Right lobe of liver (tissue), 4 donors: Measurements from ENCODE around the gene AMZ1.

Experiments used
- POLR2A ChIP-seq: fragments of 450-650 bp; IDR thresholded peaks from one replicate; pipeline ENCODE4 v1.6.1; 2017; ENCODE audit warnings: antibody characterized with exemption, mild to moderate bottlenecking
- TF ChIP-seq, protein P1 (sequence below), 4 donors: fragments of 200-600 bp in 3 of 4; fragments of 450-650 bp in 1 of 4; IDR thresholded peaks; one replicate each; pipeline versions ENCODE4 v1.5.1 to v1.8.0; 2016 to 2022; ENCODE audit warnings: antibody characterized with exemption in 4 of 4, mild to moderate bottlenecking in 2 of 4
- donor health status: DM: no; HTN: no; CAD: no.
- donor health status: DM: no; HTN: no; CAD: no.
- donor health status: DM: no; HTN: yes; CAD: no.

GRCh38 chr7:2732959-2733584 lies 45.1 kb downstream of the AMZ1 start:
- no peak for TF ChIP-seq POLR2A
- TF ChIP-seq, protein P1, sequence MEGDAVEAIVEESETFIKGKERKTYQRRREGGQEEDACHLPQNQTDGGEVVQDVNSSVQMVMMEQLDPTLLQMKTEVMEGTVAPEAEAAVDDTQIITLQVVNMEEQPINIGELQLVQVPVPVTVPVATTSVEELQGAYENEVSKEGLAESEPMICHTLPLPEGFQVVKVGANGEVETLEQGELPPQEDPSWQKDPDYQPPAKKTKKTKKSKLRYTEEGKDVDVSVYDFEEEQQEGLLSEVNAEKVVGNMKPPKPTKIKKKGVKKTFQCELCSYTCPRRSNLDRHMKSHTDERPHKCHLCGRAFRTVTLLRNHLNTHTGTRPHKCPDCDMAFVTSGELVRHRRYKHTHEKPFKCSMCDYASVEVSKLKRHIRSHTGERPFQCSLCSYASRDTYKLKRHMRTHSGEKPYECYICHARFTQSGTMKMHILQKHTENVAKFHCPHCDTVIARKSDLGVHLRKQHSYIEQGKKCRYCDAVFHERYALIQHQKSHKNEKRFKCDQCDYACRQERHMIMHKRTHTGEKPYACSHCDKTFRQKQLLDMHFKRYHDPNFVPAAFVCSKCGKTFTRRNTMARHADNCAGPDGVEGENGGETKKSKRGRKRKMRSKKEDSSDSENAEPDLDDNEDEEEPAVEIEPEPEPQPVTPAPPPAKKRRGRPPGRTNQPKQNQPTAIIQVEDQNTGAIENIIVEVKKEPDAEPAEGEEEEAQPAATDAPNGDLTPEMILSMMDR (IDR thresholded peaks at IDR 0.05), result no peak
